ENCODE data around the gene DUS2. TPM values are rescaled to one million over a fixed set of nuclear protein-coding genes. Genes with fewer than 3 reads are reported as not detected.

DUS2 gene
- total and polyA plus RNA-seq, 11 donors, result 3.8 to 11.5 (median 7.2) TPM

DNA sequence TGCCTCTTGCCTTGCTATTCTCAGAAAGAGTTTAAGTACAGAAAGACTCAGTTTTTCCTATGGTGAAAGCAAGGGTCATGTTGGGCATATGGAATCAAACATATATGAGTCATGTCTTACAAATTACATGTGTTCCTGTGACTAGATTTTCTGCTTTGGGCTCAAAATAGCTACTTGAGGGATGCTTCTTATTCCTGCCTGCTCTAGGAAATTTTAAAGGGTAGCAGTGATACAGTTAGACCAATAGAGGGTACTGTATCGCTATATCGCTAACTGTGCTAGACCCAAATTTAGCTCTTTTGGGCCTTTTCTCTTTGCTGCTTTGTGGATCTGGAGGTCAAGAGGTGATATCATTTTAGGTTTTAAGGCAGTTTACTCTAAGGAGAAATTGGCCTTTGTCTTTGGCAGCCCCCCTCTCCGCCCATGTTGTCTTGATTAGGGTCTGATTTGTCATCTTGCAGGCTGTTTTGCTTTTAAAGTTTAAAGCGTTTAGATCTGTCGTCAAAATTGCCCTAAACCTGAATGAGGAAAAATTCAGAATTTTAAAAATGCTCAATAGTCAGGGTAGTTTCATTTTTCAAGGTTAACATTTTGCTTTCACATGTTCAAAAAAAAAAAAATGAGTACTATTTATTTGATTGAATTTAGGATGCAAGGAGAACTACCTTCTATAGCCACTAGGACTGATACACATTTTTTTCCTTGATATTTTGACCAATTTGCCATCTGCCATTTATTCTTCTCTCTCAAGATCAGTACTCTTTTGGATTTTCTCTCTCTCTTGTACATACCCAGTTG is 70.9 kb downstream of the DUS2 start:
- peak; percentile 56 to 73 (median 63) for ATAC-seq
- peaks cover 0 to 71% (median 43%) of the 10 kb centered on the region in 12 donors for H3K4me1 ChIP-seq
- H3K36me3 ChIP-seq, result peaks cover 0 to 7% (median 0%) of the 10 kb centered on the region in 9 donors
- intact Hi-C loops (cut with DNase I), result loop anchor here in 7 of 10 donors (2.0 to 10.0 kb wide), 6 partner anchors 108 to 231 kb away; no protein-coding TSS in a partner anchor
- peak overlapping the region in 1 of 12 donors; percentile 13 for H3K27ac ChIP-seq
- no peak overlapping the region for H3K4me3 ChIP-seq
- H3K9me3 ChIP-seq, result no peaks in the 10 kb centered on the region
- TF ChIP-seq POLR2A (IDR thresholded peaks at IDR 0.05), result no peak
- TF ChIP-seq CTCF (IDR thresholded peaks at IDR 0.05), result peak; percentile 12 to 64 (median 41)
- WGBS, 4 donors, result 54 to 73% (median 71%) methylated on average over 5 of the region's 5 CpGs
- no peak for DNase-seq
- no peaks in the 10 kb centered on the region for H3K27me3 ChIP-seq

GRCh38 chr16:68094614-68094934 is 71.5 kb downstream of the DUS2 start:
- DNase-seq, result no peak
- no peak for TF ChIP-seq CTCF (IDR thresholded peaks at IDR 0.05)
- TF ChIP-seq POLR2A (IDR thresholded peaks at IDR 0.05), result no peak
- Histone ChIP-seq H3K4me1 (peaks cover 0 to 65% (median 40%) of the 10 kb centered on the region in 12 donors), H3K36me3 (peaks cover 0 to 10% (median 0%) of the 10 kb centered on the region in 9 donors), H3K27ac (peak overlapping the region in 1 of 12 donors; percentile 13), H3K4me3 (no peak overlapping the region), H3K27me3 (no peaks in the 10 kb centered on the region), H3K9me3 (no peaks in the 10 kb centered on the region)
- WGBS, 4 donors, result 67 to 78% (median 70%) methylated on average over 4 of the region's 4 CpGs
- intact Hi-C loops (cut with DNase I), result loop anchor here in 6 of 10 donors (2.0 to 10.0 kb wide), 5 partner anchors 108 to 230 kb away; no protein-coding TSS in a partner anchor
- no peak for ATAC-seq

GRCh38 chr16:68096491-68096890 is 73.4 kb downstream of the DUS2 start:
- Histone ChIP-seq H3K36me3 (peaks cover 0 to 10% (median 0%) of the 10 kb centered on the region in 9 donors), H3K9me3 (no peaks in the 10 kb centered on the region), H3K27ac (no peak overlapping the region), H3K4me3 (no peak overlapping the region), H3K27me3 (no peaks in the 10 kb centered on the region), H3K4me1 (peaks cover 0 to 52% (median 27%) of the 10 kb centered on the region in 12 donors)
- 92 to 98% (median 94%) methylated on average over 2 of the region's 2 CpGs for WGBS, 4 donors
- no peak for DNase-seq
- intact Hi-C loops (cut with DNase I), result loop anchor here in 3 of 10 donors (10.0 kb wide), 2 partner anchors 128 to 228 kb away; no protein-coding TSS in a partner anchor
- ATAC-seq, result no peak
- TF ChIP-seq POLR2A (IDR thresholded peaks at IDR 0.05) (no peak), CTCF (IDR thresholded peaks at IDR 0.05) (no peak)

DNA sequence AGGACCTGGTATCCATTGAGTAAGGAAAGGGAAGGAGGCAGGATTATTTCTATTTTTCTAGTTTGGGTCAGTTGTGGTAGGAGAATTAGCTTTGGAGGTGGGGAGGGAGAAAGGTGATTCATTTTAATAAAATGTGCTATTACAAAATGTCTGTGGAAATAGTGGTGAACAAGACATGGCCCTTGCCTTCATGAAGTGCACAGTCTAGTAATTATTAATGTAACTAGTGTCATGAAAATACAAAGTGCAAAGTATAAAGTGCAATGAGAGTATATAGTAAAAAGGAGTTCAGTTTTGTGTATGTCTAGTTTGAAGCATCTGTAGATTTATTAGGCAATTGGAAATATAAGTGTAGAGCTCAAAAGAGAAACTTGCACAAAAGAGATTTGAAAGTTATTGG is 74.0 kb downstream of the DUS2 start:
- no peaks in the 10 kb centered on the region for H3K9me3 ChIP-seq
- H3K4me1 ChIP-seq, result peaks cover 0 to 46% (median 22%) of the 10 kb centered on the region in 12 donors
- DNase-seq (no peak), ATAC-seq (no peak)
- intact Hi-C loops (cut with DNase I), result loop anchor here in 3 of 10 donors (10.0 kb wide), 2 partner anchors 128 to 228 kb away; no protein-coding TSS in a partner anchor
- H3K36me3 ChIP-seq, result peaks cover 0 to 10% (median 0%) of the 10 kb centered on the region in 9 donors
- no peak overlapping the region for H3K27ac ChIP-seq
- no peak overlapping the region for H3K4me3 ChIP-seq
- no peaks in the 10 kb centered on the region for H3K27me3 ChIP-seq
- TF ChIP-seq POLR2A (IDR thresholded peaks at IDR 0.05) (no peak), CTCF (IDR thresholded peaks at IDR 0.05) (no peak)
